ENCODE results near the gene RPP25. TPM values are rescaled to one million over a fixed set of nuclear protein-coding genes. Genes with fewer than 3 reads are reported as not detected.
A peak's percentile ranks its signal among the peaks of the same experiment; 100 is the strongest.

The RPP25 gene
- total and polyA plus RNA-seq, 2 of the 13 experiments (the other 11 are each of a cell fraction or from before 2014, with no cell fraction given): 0.05 to 0.11 TPM

GRCh38 chr15:74995182-74995778 is 38.7 kb upstream of the RPP25 start, which contains the start of gene SCAMP5 (continued):
- TF ChIP-seq ZBTB3 (CRISPR knock-in tag; IDR thresholded peaks at IDR 0.05; ENCODE audit: borderline replicate concordance, low read depth) (no peak; the same call in 1 of the 2 replicates), MAFF (IDR thresholded peaks at IDR 0.05; ENCODE audit: low read depth, low read length) (no peak), MZF1 (CRISPR knock-in tag; IDR thresholded peaks at IDR 0.05; ENCODE audit: borderline replicate concordance) (no peak), ZNF775 (CRISPR knock-in tag; IDR thresholded peaks at IDR 0.05; ENCODE audit: borderline replicate concordance) (no peak), MBD4 (IDR thresholded peaks at IDR 0.05; ENCODE audit: borderline replicate concordance, low read length) (no peak), ZNF572 (CRISPR knock-in tag; IDR thresholded peaks at IDR 0.05) (no peak), ATF1 (CRISPR knock-in tag; IDR thresholded peaks at IDR 0.05) (no peak), ZNF841 (CRISPR knock-in tag; IDR thresholded peaks at IDR 0.05; ENCODE audit: borderline replicate concordance) (no peak; the same call in 1 of the 2 replicates), DNMT1 (CRISPR knock-in tag; IDR thresholded peaks at IDR 0.05) (no peak), BRF2 (CRISPR knock-in tag; IDR thresholded peaks at IDR 0.05) (no peak), POLR2AphosphoS2 (IDR thresholded peaks at IDR 0.05; ENCODE audit: low read depth, low read length) (no peak), ZNF557 (CRISPR knock-in tag; IDR thresholded peaks at IDR 0.05) (no peak; the same call in none of the 2 replicates), SMARCC2 (IDR thresholded peaks at IDR 0.05) (no peak), FOXA3 (CRISPR knock-in tag; IDR thresholded peaks at IDR 0.05) (no peak; the same call in 1 of the 2 replicates), HMG20B (CRISPR knock-in tag; conservative IDR thresholded peaks at IDR 0.05) (peak; percentile 75), PCBP2 (optimal IDR thresholded peaks at IDR 0.05; ENCODE audit: low read depth, low read length, poor library complexity, severe bottlenecking) (no peak), ZFP91 (CRISPR knock-in tag; IDR thresholded peaks at IDR 0.05; ENCODE audit: borderline replicate concordance) (no peak; the same call in 1 of the 2 replicates), MTERF4 (CRISPR knock-in tag; IDR thresholded peaks at IDR 0.05) (peak; percentile 84), HMG20A (CRISPR knock-in tag; IDR thresholded peaks at IDR 0.05; ENCODE audit: borderline replicate concordance) (no peak), ZZZ3 (CRISPR knock-in tag; IDR thresholded peaks at IDR 0.05; ENCODE audit: borderline replicate concordance) (no peak), ASH2L (IDR thresholded peaks at IDR 0.05; ENCODE audit: insufficient read length, low read depth, low read length) (no peak), ZNF746 (CRISPR knock-in tag; IDR thresholded peaks at IDR 0.05) (no peak), ZNF337 (CRISPR knock-in tag; IDR thresholded peaks at IDR 0.05; ENCODE audit: borderline replicate concordance, low read depth) (no peak), HDAC2 (CRISPR knock-in tag; IDR thresholded peaks at IDR 0.05) (peak; percentile 86), NFE2L2 (IDR thresholded peaks at IDR 0.05; ENCODE audit: low read length) (no peak), ZNF143 (CRISPR knock-in tag; IDR thresholded peaks at IDR 0.05) (peak; percentile 40), FOSL2 (CRISPR knock-in tag; IDR thresholded peaks at IDR 0.05) (peak; percentile 59; the same call in 1 of the 2 replicates), ZNF20 (CRISPR knock-in tag; IDR thresholded peaks at IDR 0.05) (no peak)

Measured in HepG2 (cell line).